HUDEP-2 (cell line): ENCODE measurements around the gene FAM240B.
A peak's percentile ranks its signal among the peaks of the same experiment; 100 is the strongest.

Experiments
- DNase-seq, 76 experiments: peaks; one replicate each; lab custom pipeline; 2025; ENCODE audit not compliant: unreplicated experiment in 76 of 76; lab: John Stamatoyannopoulos, UW

The FAM240B gene

DNA sequence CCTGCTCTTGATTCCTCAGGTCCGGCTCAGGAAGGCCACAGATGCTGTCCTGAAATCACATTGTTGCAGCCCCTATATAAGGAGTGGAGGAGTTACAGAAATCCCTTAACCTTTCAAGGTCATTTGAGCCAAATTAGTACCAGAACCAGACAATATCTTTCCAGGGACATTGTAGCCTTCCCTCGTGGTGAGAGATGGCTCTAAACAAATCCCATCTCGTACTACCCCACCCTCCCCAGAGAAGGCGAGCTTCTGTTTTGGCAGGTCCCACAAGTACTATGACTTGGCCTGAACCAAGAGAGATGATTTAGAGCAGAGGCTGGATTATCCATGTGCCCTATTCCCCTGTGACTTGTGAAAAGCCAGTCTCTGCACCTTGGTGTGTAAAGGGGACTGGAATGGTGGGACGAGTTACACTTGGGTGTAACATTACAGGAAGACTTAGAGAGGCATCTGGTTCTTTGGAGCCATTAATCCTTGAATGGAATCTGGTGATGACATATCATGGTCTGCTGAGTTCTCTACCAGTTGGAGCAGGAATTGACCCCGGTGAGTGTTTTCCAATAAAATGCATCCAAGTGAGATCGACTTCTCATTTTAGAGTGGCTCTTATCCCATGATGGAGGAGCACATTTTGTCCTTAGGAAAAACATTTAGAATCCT is at the start of gene FAM240B:
FAM240B (minus strand) TSS at position 51 of the 663 bp plus-strand sequence. CDS start 16,134 bp downstream, outside the sequence.
- no peak for DNase-seq

DNA sequence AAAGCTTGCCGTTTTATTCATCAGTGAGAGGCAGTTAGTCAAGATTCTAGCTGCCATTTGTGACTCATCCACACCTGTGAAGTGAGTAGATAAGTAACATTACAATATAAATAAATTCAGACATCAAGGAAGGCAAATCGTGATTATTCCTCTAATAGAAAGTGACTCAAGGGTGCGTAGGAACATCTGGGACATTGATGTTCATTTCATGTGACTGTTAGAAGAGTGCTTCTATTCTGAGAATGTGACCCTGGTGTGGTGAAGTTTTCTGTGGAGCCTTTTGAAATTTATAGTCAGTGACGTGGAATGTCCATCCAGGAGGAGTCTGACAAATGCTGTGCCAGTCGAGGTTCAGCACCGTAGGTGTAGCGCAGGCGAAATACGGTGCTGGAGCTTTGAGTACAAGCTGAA is 48.4 kb upstream of the FAM240B start:
- no peak for DNase-seq

DNA sequence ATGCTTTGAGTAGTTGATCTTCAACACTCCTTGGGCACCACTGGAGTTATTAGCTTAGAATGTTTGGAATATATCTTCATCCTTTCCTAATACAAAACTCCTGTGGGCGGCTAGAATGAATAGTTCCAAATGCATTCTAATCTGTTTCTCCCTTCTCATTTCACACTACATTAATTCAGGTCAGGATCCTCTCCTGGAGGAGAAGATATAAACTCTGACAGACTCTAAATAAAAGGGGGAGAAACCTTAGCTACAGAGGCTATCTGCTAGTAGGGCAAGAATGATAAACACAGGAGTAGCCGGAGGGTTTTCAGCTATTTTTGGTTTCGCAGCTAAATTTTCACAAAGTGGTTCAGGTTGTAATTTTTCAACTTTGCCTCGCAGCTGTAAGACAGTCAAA is 45.2 kb upstream of the FAM240B start:
- no peak for DNase-seq

DNA sequence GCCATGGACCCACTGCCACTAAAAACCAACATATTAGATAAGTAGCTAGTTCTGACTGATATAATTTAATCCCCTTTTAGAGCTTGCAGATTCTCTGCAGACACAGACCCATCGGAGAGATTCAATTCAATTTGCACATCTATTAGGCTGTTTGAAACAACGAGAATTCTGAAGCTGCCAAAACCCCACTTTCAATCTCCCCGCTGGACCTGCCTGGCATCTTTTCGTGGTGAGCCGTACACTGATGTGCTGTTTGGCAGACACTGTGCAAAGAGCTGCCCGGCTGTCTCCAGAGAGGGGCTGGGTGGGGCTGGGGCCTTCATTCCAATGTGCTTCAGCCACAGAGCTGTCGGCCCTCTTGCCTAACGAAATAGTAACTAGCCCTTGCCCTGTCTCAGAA is 42.1 kb upstream of the FAM240B start:
- no peak for DNase-seq

DNA sequence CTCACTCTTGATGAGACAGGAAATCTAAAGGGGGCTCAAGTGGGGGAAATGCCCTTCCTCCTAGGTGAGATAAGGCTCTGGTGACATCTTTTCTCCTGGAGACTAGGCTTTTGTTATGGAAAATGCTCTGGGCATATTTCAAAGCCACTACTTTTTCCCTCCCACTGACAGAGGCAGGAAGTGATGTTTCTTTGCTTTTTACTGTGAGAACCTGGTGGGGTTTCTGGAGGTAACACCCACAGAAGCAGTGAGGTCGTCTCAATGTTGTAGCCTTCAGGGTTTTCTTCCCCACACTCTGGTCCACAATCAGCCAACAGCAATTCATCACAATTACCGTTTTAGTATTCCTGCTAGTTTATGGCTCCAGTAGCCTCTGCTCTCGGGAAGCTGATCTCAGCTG is 41.4 kb upstream of the FAM240B start:
- no peak for DNase-seq

DNA sequence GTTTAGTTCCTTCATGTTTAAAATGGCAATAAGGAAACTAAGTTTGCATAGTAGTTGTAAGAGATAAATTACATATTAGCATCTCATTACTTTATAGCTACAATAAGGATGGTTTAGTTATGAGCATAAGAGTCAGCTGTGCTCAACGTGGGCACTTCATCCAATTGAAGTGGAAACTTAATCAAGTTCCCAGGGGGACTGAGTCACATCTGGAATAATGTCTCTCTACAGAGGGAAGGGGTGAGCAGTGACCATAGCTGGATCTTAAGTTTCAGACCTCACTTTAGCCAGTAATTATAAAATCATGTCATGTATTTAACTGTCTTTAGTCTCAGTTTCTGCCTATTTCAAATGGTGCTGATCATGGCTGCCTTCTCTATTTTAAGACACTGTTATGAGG is 36.8 kb upstream of the FAM240B start:
- no peak for DNase-seq

DNA sequence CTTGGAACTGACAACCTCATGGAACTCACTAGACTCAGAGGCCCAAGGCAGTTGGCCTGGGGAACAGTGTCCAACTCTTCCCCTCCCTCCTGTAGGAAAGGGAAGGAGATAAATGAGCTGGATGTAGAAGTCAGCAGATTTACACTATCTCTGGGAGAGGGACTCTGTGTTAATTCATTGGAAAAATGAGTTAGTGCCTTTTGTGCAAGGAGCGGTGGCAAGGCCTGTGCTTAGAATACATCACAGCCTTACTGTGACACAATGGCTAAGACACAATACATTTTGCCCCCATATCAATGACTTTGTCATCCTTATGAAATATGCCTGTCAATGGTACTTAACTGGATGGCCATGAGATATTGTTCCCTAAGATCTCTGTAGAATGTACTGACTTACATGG is 28.0 kb upstream of the FAM240B start:
- no peak for DNase-seq

DNA sequence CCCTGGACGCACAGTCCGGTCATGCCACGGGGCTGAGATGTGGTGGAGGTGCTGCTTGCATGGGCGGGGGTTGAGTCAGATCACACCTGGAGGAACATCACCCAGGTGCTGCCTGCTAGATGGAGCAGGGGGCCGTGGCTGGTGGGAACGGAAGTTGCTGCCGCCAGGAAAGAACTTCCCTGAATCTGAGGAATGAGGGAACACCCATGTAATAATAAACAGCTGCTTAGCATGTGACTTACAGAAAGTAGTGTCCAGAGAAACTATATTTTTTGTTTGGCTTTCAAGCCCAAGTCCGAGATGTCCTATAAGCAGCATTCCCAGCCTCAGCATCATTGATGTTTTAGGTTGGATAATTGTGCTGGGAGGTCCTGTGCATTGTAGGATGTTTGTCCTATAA is 27.1 kb upstream of the FAM240B start:
- DNase-seq = no peak

DNA sequence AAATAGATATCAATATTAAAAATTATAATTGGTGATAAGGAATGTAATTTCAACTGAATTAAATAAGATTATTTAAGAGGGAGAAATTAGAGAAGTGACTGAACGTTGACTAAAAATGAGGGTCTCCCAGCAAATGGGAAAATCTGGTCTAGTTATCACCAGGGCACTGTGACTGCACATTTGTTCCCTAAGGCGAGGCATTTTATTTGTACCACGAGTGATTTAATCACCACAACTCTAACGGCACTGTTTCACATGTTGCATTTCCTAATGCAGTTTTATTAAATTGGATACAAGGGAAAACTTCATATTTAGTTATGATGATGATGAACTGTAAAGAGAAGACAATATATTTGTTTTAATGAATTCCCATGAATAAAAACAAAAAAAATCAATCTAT is 26.4 kb upstream of the FAM240B start:
- DNase-seq = no peak

DNA sequence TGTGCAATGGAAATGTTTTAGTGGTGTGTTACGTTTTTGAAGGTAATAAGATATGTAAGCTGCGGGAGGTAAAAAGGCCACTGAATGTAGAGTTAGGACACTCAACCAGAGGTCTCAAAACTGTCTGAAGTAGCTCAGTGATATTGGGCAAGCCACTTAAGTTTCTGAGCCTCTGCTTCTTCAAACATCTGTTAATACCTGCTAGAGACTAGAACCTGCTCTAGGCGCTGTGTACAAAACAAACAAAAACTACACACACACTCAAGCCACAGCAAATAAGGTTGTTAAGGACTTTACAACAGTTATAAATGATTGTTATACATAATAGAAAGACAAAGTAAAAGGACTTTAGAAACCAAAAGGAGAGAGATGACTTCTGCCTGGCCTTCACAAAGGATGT is 24.6 kb upstream of the FAM240B start:
- DNase-seq = no peak

DNA sequence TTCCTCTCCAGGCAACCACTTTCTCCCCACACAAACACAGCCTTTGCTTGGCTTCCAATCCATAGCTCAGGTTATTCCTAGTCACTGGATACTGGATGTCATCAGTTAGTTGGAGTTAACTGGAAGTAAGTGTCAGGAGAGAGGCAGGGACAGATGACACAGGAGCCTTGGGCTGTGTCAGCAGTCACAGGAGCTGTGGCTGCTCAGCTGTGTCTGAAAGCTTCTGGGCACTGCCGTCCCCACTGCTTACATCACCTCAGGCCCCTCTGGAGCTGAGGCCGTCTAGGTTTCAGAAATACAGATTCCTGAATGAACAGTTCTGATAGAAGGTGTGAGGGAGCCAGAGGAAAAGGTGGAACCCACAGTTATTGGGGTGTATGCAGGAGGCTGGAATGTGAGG is 17.3 kb upstream of the FAM240B start:
- no peak for DNase-seq

DNA sequence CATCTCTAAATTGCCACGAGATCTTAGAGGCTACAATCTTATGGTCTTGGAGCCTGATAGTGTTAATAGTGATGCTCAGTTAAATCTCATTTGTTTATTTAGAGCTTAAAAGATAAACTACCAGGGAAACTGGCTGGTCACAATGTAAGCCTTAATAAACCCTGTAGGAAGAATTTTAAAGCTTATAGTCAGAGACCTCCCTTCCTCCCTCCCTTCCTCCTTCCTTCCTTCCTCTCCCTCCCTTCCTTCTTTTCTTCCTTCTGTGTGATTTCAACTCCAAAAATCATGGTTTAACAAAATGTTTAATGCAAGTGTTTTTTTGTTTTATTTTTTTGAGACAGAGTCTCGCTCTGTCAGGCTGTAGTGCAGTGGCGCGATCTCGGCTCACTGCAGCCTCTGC is 14.9 kb upstream of the FAM240B start:
- no peak for DNase-seq

DNA sequence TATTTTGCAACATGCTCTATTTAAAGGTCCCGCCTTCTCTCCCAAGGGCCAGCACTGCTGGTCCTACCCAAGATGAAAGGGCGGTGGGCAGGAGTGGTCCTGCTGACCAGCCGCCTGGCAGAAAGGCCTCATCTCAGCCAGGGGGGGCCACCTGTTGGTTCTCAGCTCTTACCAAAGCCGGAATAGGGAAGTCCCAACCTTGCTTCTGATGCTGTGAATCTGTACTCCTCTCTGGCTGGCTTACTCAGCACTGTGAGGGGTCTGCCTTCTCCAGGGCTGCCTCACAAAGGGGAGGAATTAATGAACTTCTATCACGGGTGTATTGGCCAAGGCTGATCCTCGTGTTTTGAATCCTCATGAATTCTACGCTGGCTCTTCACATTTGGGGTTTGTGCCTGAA is 13.6 kb upstream of the FAM240B start:
- no peak for DNase-seq

DNA sequence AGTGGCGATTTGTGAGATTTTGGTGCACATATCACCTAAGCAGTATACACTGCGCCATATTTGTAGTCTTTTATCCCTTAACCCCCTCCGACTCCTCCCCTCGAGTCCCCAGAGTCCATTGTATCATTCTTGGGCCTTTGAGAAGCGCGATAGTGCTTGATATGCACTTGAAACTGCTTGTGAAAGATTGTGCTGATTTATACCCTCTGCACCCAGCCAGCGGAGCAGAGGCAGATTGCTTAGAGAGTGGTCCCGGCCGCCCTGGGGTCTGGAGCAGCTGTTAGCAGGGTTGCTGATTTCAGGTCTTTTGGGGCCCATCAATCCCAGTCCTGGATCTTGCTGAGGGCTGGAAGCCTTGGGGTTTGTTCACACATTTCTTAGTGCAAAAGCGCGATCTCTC is 13.0 kb upstream of the FAM240B start:
- DNase-seq = no peak

DNA sequence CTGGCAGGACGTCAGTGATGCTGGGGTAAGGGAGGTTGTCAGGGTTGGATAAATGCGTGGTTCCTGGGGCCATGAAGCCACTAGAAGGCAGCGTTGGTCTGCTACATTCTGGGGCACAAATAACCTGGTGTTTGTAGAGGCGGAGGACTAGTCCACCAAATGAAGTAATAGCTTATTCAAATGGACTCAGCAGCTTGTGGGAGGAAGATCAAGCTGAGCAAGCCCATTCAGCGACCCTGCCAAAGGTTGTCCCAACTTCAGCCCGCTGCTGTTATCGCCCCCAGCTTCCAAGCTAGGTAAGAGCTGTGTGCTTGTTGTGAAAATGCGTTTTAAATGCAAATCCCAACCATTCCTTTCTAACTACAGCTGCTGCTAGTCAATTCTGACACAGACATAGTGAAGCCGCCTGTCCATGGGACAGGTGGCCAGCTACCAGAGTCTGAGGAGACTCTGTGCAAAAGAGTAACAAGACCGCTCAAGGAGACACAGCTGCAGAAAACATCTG is 7.6 kb upstream of the FAM240B start:
- DNase-seq = peak in 3 of 76 experiments; percentile 1 to 7 (median 1)

DNA sequence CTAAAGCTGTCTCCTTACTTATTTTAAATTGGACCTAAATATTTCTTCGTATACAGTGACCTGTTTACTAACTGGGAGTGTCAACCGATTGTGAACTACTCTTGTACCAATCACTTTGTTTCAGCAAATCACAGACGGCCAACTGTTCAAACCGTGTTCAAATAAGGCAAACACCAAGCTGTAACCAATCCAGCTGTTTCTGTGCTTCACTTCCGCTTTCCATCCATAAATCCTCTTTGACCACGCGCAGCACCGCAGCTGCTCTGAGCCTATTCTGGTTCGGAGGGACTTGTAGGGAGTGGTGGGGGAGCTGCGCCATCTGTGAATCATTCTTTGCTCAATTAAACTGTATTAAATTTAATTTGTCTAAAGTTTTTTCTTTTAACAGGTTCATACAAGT is 4.8 kb upstream of the FAM240B start:
- no peak for DNase-seq

DNA sequence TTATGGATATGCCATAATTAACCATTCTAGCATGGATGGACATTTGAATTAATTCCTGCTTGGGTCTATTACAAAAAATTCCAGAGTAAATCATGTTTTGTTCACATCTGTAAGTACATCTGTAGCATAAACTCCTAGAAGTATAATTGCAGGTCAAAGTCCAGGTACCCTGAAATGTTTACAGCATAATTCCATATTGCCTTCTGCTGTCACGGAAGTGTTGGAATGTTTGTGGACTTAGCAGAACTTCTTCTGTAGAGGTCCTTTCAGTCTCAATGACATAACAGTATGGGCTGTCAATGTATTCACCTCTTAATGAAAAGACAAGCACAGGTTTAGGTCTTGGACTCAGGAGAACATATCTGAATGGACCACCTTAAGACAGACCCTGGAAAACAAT is 1.8 kb downstream of the FAM240B start:
- DNase-seq = no peak

DNA sequence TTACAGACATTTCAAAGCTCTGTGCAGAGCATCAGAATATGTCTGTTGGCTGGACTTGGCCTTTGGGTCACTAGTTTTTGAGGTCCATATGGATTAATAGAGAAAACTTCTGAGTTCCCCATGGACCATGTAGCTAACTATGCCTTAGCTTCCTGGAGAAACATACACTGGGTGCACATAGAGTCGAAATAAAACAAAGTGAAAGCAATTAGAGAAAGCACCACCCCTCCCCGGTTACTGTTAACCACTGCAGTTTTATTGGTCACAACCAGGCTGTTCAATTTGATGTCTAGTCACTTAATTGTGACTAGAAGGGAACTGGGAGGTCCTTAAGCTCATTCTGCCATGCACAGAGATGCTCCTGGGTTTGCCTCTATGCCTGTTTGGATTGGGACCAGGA is 4.2 kb downstream of the FAM240B start:
- DNase-seq = no peak

DNA sequence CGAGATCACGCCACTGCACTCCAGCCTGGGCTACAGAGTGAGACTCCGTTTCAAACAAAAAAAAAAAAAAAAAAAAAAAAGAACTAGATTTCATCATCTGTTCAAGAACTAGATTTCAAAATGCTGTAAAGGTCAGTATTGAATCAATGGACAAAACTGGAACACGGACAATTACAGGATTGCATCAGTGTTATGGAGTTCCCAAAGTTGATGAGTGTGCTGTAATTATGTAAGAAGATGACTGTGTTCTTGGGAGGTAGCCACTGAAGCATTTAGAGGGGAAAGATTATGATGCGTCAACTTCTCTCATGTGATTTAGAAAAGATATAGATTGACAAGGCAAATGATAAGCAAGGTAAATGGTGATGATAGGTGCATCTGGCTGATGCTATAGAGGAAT is 6.5 kb downstream of the FAM240B start:
- no peak for DNase-seq

DNA sequence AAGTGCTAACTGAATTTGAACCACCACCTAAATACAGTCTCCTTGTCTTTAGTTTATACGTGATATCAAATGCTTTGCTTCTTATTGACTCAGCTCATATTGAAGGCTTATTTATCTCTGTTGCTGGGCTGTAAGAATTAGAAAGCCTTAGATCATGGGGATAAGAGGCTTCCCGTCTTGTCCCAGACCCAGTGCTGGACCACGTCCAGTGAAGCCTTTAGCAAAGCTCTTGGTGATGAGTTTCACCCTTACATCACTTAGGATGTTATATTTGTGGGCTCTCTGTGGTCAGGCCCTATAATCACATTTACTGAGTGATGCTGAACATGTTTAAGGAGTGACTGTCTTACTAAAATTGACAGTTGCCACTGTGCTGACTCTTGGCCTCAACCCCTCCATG is 11.2 kb downstream of the FAM240B start:
- no peak for DNase-seq

DNA sequence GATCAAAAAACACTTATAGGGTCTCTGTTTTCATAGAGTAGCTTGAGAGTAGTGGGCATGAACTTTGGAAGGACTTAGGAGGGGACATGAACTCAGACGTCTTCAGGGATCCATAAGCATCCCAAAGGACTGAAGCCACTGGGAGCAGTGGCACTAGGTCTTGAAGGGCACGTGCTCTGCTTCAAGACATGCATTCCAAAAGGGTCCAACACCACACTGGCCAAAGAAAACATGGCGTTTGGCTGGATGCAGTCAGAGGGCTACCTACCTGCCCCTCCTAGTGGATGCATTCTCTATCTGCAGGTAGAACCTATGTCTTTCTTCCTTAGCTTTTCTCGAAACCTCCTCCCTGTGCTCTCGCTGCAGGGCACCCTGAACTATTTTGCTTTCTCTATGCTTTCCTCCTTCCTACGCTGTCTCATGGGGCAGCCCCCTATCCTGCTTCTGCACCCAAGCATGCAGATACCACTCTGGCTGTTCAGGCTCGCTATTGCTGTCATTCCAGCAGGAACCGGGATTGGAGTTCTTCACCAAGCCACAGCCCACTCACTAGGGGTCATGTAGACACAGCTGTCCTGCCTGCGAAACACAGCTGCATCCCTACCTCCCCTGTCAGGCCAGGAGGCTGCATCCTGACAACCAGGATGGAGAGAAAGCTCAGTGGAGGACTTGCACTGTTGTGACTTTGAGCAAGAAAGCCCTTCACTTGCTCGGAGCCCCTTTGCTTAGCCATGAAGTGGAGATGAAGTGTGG is 11.9 kb downstream of the FAM240B start:
- DNase-seq = no peak

DNA sequence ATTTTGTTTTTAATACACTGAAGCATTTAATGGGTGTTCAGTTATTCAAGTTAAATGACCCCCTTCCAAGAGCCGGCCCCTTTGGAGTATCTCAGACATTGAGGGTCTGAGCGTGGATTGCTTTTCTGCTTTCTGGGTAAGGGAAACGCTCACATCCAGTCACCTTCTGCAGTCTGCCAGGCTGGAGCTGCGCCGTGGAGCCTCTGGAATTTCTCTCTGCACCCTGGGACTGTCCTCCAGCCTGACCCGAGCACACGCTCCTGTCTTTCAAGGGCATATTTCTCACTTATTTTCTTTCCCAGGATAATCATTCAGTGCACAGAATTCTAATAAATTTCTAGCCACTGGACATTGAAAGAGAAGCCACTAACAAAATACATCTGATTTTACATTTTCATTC is 13.4 kb downstream of the FAM240B start:
- no peak for DNase-seq
